Activated naive CD8-positive, alpha-beta T cell treated with anti-CD3 and anti-CD28 coated beads, Interleukin-2, amount 10 ng/mL, durations not matched to agents 7 days and 5 days (primary cell): ENCODE measurements around the gene TBL1Y. TPM values are rescaled to one million over a fixed set of nuclear protein-coding genes. Genes with fewer than 3 reads are reported as not detected.

Source experiments
- ATAC-seq: fragments of 150-1000 bp; cut with Tn5 transposase; one replicate; pipeline ENCODE4 v1.10.0; 2021; ENCODE audit warnings: low read depth, moderate library complexity
- POLR2A ChIA-PET: fragments of 350-600 bp; sonication (Branson Sonifier 250); formaldehyde crosslinking; loops from one replicate; lab custom pipeline; 2021; ENCODE audit warnings: antibody characterized with exemption; lab: Charles Lee
- DNase-seq: peaks from one replicate; pipeline ENCODE4 v3.0.0; 2021
- H3K27ac Mint-ChIP-seq: one replicate; pipeline ENCODE4 v1.8.0; 2022; ENCODE audit warnings: mild to moderate bottlenecking, mixed read lengths
- H3K27me3 Mint-ChIP-seq: one replicate; pipeline ENCODE4 v1.8.0; 2022; ENCODE audit warnings: mild to moderate bottlenecking, moderate library complexity, mixed read lengths
- H3K36me3 Mint-ChIP-seq: one replicate; pipeline ENCODE4 v1.8.0; 2021; ENCODE audit warnings: mild to moderate bottlenecking, mixed read lengths
- H3K4me1 Mint-ChIP-seq: one replicate; pipeline ENCODE4 v1.8.0; 2021; ENCODE audit warnings: mixed read lengths
- H3K4me3 Mint-ChIP-seq: one replicate; pipeline ENCODE4 v1.8.0; 2022; ENCODE audit warnings: mild to moderate bottlenecking, moderate library complexity, mixed read lengths
- H3K9me3 Mint-ChIP-seq: one replicate; pipeline ENCODE4 v1.8.0; 2021; ENCODE audit warnings: mixed read lengths
- total RNA-seq, 2 experiments: library from RNA; stranded (reverse); gene quantifications; one replicate each; pipeline ENCODE4 v1.2.3, GENCODE V29; 2021

TBL1Y gene
- total RNA-seq, 2 experiments from 2014 or later: 0.17 to 0.26 TPM

GRCh38 chrY:7125136-7126056, 214.9 kb downstream of the TBL1Y start:
- Mint-ChIP-seq H3K27me3 (no peaks in the 10 kb centered on the region), H3K4me3 (no peak overlapping the region), H3K27ac (no peak overlapping the region), H3K36me3 (no peaks in the 10 kb centered on the region), H3K9me3 (no peaks in the 10 kb centered on the region), H3K4me1 (no peaks in the 10 kb centered on the region)
- POLR2A ChIA-PET: no interaction called here
- ATAC-seq (no peak), DNase-seq (no peak)

GRCh38 chrY:7128211-7128610, 217.7 kb downstream of the TBL1Y start:
- POLR2A ChIA-PET: no interaction called here
- Mint-ChIP-seq H3K9me3 (peaks cover 1% of the 10 kb centered on the region), H3K27me3 (no peaks in the 10 kb centered on the region), H3K4me1 (no peaks in the 10 kb centered on the region), H3K4me3 (no peak overlapping the region), H3K27ac (no peak overlapping the region), H3K36me3 (no peaks in the 10 kb centered on the region)
- ATAC-seq (no peak), DNase-seq (no peak)

Other genes starting within 250 kb of the TBL1Y start
- gene AMELY, start 1.1 kb downstream of the TBL1Y start, total RNA-seq: not detected